Fibroblast of skin of left quadriceps (primary cell): ENCODE data around the gene CNIH2.
"Not testable (repeated sequence)": the region's sequence is repeated elsewhere in the genome, so short reads cannot be mapped to it uniquely, and the experiment has no call there.

ENCODE experiments used
- DNase-seq, 2 experiments: peaks; one replicate each; pipeline ENCODE4 v3.0.0-alpha.2; 2013; ENCODE audit warnings: low read depth in 2 of 2

CNIH2 gene

DNA sequence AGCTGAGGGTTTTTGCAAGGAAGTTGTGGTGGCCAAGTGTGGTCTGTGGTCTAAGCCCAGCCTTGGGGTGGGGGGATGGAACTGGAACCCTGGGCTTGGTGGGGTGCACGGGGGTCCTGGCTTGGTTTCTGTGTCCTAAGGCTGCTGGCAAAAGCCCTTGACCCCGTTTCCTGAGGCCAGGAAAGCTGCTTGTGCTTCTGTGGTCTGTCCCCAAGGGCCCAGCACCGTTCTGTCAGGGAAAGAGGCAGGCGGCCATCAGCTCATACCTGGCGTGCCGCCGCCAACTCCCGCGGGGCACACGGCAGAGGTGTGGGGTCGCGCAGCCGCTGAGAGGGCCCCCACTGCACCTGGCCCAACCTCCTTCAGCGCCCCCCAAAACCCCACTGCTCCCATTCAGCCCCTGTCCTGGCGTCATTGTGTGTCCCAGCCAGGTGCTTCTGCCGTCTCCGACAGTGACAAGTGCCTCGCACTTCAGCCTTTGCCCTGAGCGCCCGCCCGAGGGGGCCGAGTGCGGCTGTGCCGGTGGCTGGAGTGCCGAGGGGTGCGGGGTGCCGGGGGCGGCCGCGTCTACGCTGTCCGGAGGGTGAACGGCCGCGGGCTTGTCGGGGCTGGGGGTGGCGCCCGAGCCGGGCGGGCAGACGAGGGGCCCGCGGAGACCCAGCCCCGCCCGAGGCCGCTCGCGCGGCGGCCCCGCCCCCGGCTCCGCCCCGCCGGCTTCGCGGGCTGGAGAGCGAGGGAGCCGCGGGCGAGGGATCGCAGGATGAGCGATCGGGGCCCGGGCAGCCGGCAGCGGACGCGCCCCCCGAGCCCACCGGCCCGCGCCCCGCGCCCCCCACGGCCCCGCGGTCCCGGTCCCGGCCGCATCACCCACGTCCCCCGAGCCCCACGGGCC lies at the start of gene CNIH2:
TSS of gene CNIH2 (plus strand) at position 705 of the 892 bp plus-strand sequence. CDS start 282 bp downstream, outside the sequence.
- DNase-seq = no peak

DNA sequence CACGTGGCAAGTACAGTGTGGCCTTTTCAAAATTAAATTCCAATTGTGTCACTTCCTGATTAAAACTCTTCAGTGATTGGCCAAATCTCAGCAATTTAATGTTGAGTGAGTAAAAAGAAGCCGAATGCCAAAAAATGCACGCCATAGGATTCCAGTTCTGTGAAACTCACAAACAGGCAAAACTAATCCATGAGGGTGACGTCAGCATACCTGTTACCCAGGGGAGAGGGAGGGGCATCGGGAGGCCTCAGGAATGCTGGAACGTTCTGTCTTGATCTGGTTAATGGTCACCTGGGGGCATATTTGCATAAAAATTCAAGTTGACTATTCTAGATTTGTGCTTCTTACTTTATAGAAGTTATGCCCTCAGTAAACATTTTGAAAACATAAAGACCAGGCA lies 49.5 kb upstream of the CNIH2 start:
- DNase-seq = no peak

- no peak for DNase-seq
Observed at GRCh38 chr11:66230156-66230555, 47.8 kb upstream of the CNIH2 start.

DNA sequence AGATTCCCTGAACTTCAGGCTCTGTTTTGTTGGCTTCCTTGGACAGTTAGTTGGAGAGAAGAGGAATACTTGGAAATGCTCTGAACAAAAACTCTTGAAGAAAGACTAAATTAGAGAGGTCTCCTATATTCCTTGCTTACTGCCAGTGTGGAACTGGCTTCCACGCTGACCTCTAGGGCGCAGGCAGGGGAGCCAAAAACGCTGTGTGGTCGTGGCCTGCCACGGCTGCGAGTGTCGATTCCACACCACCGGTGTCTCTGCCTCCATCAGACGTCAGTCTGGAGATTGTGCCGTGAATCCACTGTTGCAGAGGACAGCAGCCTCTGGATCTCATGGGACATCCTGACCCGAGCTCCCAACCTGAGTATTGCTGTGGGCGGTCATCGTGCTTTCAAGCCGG lies 47.0 kb upstream of the CNIH2 start:
- DNase-seq = no peak

- no peak for DNase-seq
Observed at GRCh38 chr11:66231561-66231960, 46.4 kb upstream of the CNIH2 start.

DNA sequence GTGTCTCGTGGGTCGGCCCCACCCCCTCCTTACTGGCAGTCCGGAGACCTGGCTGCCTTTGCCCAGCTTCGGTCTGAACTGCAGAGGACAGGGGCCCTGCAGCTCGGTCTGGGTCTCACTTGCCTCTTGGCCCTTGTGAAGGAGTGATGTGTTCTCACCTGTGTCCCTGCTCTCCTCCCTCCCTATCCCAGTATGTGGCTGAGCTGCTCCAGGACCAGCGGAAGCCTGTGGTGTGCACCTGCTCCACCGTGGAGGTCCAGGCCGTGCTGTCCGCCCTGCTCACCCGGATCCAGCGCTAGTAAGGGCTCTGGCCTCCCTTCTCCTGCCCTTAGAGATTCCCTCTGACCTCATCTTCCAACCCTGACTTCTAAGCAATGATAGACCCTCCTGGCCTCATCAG lies 45.2 kb upstream of the CNIH2 start:
- DNase-seq = no peak

DNA sequence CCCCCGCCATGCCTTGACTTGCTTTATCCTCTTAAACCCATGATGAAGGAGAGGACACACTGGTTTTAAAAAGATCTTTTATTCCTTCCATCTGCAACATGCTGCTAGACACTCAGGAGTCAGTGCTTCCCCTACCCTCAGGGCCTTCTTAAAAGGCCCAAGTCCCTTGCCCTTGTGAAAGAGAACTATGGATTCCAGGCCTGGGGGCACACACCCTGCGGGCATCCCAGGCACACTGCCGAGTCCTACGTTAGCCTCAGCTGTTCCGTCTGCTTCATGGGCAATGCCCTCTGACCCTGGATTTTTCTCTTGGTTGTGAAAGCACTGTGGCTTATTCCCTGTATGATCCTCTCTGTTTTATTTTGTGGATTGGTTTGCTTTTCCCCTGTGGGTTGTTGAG lies 44.7 kb upstream of the CNIH2 start:
- no peak for DNase-seq

GRCh38 chr11:66235141-66235540 lies 42.8 kb upstream of the CNIH2 start:
- no peak for DNase-seq

- DNase-seq = no peak
Observed at GRCh38 chr11:66237867-66238266, 40.1 kb upstream of the CNIH2 start.

GRCh38 chr11:66238786-66239413 lies 39.1 kb upstream of the CNIH2 start:
- DNase-seq = no peak

GRCh38 chr11:66239511-66239910 lies 38.5 kb upstream of the CNIH2 start:
- no peak for DNase-seq

- DNase-seq = no peak
Observed at GRCh38 chr11:66239998-66240780, 37.8 kb upstream of the CNIH2 start.

GRCh38 chr11:66240781-66241136 lies 37.2 kb upstream of the CNIH2 start:
- DNase-seq = no peak

DNA sequence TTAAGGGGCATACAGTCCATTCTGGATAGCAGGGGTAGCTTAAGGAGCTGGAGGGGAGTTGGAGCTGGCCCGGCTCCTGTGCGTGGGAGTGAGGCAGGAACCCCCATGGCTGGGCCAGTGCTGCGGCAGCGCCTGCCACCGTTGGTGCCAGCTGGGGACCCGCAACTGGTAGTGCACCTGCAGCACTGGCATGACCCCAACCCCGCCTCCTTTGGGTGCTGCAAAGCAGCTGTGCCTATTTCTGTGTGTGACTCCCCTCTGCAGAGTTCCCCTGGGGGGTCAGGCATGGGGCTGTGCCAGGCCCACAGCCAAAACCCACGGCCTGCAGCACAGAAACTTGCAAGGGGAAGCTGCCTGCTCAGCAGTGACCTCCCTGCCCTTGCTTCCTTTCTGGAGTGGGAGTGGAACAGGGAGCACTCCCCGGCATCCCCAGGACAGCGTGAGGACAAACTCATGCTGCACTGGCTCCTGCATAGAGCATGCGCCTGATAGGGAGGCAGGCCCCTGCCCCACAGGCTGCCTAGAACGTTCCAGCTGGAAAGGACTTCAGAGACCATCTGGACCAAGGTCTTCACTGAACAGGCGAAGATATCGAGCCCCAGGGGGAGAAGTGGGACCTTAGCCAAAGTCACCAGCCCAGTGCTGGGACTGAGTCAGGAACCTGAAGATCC lies 35.7 kb upstream of the CNIH2 start:
- DNase-seq = no peak

DNA sequence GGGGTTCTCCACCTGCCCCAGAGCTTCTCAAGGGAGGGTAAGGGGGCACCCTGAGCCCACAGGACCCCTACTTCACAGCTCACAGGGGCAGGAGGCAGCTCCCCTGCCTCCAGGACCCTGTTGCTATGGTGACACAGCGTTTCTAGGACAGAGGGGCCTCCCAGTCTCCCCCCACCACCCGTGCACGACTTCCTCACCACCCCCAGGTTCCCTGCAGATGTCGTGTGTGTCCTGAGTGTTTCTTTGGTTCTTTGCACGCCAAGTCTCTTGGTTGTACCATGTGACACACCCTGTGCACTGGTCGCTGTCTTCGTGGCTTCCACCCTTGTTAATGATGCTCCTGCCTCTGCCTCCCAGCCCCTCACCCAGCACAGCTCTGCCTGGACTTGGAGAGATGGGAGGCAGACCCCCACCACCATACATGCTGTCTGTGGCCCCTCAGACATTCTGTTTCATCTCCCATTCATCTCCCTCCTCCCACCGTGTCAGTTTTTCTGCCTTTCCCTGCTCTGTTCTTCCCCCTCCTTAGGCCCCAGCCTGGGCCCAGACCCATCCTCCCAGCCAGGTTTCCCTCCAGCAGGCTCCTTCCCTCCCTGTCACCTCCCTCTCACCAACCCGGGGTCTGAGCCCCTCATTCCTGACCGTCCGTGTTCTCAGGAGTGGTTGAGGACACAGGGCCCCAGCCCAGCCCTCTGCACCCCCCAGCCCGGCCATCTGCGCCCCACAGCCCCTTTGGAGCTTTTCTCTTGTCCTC lies 34.0 kb upstream of the CNIH2 start:
- DNase-seq = no peak

DNA sequence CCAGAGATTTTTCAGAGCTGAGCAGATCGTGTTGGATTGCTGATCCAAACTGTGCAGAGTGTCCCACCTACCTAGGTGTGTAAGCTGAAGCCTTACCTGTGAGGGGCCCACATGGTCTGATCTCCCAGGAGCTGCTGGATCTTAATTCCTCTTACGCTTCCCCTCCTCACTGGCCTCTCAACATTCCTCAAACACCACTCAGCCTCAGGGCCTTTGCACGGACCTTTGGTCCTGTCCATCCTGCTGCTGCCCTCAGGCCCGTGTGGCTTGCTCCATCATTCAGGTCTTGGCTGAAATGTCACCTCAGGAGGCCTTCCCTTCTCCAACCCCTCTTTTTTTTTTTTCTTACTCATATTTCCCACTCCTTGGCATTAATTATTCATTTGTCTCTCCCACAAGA lies 30.7 kb upstream of the CNIH2 start:
- no peak for DNase-seq

DNA sequence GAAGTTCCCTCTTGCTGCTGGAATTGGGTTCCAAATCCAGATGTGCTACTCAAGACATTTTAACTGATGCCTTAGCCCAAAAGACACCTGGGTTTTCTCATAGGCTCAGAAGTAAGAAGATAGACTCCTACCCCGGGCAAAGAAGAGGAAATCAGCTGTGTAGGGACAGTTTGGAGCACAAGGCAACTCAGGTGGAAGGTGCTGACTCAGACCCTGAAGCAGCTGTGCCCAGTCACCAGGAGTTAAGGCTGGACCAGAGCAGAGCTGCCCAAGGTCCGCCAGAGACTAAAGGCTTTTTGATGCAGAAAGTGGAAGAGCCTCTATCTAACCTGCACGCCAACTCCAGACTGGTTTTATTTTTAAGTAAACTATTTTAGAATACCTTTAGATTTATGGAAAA lies 30.2 kb upstream of the CNIH2 start:
- DNase-seq = no peak

DNA sequence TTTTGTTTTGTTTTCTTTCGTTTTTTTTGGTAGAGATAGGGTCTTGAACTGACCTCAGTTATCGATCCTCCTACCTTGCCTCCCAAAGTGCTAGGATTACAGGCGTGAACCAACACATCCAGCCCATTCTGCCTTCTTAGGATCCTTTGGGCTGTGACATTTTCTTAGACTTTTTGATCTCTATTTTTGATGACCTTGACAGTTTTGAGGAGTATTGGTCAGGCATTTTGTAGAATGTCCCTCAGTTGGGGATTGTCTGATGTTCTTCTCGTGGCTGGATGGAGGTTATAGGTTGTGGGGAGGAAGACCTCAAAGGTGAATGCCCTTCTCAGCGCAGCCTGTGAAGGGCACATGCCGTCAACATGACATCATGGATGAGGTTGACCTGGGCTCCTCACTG lies 29.1 kb upstream of the CNIH2 start:
- DNase-seq = no peak

DNA sequence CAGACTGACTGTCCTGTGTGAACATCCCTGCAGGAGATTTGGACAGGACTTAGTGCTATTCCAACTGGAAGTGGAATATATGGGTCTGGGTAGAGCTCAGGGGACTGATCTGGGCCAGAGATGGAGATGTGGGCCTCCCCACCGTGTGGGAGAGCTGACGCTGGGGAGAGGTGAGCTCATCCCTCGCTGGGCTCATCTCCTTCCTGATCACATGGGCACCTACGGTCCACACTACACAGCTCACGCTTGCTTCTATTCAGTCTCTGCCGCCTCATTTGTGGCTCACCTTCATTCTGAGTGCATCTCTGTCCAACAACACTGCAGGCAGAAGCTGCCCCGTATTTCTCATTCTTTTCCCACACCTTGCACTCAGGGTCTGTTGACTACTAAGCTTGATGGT lies 26.2 kb upstream of the CNIH2 start:
- no peak for DNase-seq

DNA sequence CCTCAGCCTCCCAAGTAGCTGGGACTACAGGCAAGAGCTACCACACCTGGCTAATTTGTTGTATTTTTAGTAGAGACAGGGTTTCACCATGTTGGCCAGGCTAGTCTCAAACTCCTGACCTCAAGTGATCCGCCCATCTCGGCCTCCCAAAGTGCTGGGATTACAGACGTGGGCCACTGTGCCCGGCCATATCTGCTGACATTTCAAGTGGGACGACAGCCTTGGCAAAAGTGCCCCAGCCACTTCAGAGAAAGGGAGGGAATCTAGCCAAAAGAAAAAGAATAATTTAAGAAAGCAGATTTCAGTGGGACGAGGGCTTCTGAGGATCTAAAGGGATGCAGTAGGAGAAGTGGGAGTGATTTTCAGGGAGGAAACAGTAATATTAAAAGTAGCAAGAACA lies 24.9 kb upstream of the CNIH2 start:
- DNase-seq = not testable (repeated sequence)

- no peak for DNase-seq
Observed at GRCh38 chr11:66258473-66258893, 19.5 kb upstream of the CNIH2 start.
